CD14-positive monocyte (primary cell): Measurements from ENCODE around the gene ZNF524. TPM values are rescaled to one million over a fixed set of nuclear protein-coding genes. Genes with fewer than 3 reads are reported as not detected.

Source experiments
- DNase-seq, 3 donors: peaks; one replicate each; pipeline ENCODE4 v3.0.0-alpha.2; 2011 to 2022
- H2AFZ ChIP-seq: 2 replicates; pipeline ENCODE4 v1.6.0; 2012; ENCODE audit warnings: mild to moderate bottlenecking, low read depth, low read length, inconsistent platforms; ENCODE audit not compliant: insufficient read depth, poor library complexity, severe bottlenecking
- H3K27ac ChIP-seq, 2 donors: 1 replicate in 1 of 2; 2 replicates in 1 of 2; pipeline ENCODE4 v1.5.1; 2012 to 2013; ENCODE audit warnings: low read length in 2 of 2, control low read depth in 1 of 2, inconsistent platforms in 1 of 2, low read depth in 1 of 2, mild to moderate bottlenecking in 1 of 2
- H3K27me3 ChIP-seq, 2 donors: one replicate each; pipeline versions ENCODE4 v1.6.0 to v1.6.1; 2011 to 2013; ENCODE audit warnings: low read length in 2 of 2; ENCODE audit not compliant: control insufficient read depth in 2 of 2, insufficient read depth in 2 of 2
- H3K36me3 ChIP-seq, 2 donors: replicated peaks in 1 of 2; 1 replicate in 1 of 2; 2 replicates in 1 of 2; pipeline versions ENCODE4 v1.5.1 to v1.6.1; 2012 to 2013; ENCODE audit warnings: low read length in 2 of 2, control low read depth in 1 of 2, inconsistent platforms in 1 of 2, mild to moderate bottlenecking in 1 of 2; ENCODE audit not compliant: insufficient read depth in 2 of 2, control insufficient read depth in 1 of 2
- H3K4me1 ChIP-seq, 2 donors: 1 replicate in 1 of 2; 2 replicates in 1 of 2; pipeline versions ENCODE4 v1.5.1 to v1.6.1; 2012 to 2013; ENCODE audit warnings: low read length in 2 of 2, control low read depth in 1 of 2, inconsistent platforms in 1 of 2, mild to moderate bottlenecking in 1 of 2, moderate library complexity in 1 of 2; ENCODE audit not compliant: insufficient read depth in 2 of 2, control insufficient read depth in 1 of 2
- H3K4me2 ChIP-seq: replicated peaks from 2 replicates; pipeline ENCODE3; 2012; ENCODE audit warnings: low read length, moderate library complexity, mild to moderate bottlenecking; ENCODE audit not compliant: poor library complexity, severe bottlenecking; ENCODE audit errors: extremely low read depth
- H3K4me3 ChIP-seq, 3 experiments: fragments of 200-600 bp in 1 of 3; sonication (generic) in 1 of 3; replicated peaks in 1 of 3; 1 replicate in 2 of 3; 2 replicates in 1 of 3; pipeline ENCODE4 v1.5.1; 2011 to 2013; ENCODE audit warnings: low read length in 3 of 3, mild to moderate bottlenecking in 3 of 3, control low read depth in 2 of 3, low read depth in 2 of 3, inconsistent platforms in 1 of 3, moderate library complexity in 1 of 3
- H3K79me2 ChIP-seq: 2 replicates; pipeline ENCODE4 v1.6.0; 2012; ENCODE audit warnings: mild to moderate bottlenecking, control low read depth, inconsistent platforms, low read length, moderate library complexity; ENCODE audit not compliant: insufficient read depth
- H3K9ac ChIP-seq: 2 replicates; pipeline ENCODE4 v1.6.0; 2017; ENCODE audit warnings: low read length, mild to moderate bottlenecking; ENCODE audit not compliant: insufficient read depth, poor library complexity, severe bottlenecking
- H3K9me3 ChIP-seq, 2 donors: replicated peaks in 1 of 2; 1 replicate in 1 of 2; 2 replicates in 1 of 2; pipeline versions ENCODE4 v1.5.1 to v1.6.1; 2012 to 2013; ENCODE audit warnings: low read length in 2 of 2, control low read depth in 1 of 2; ENCODE audit not compliant: control insufficient read depth in 1 of 2, insufficient read depth in 1 of 2
- H4K20me1 ChIP-seq: 2 replicates; pipeline ENCODE4 v1.6.0; 2012; ENCODE audit warnings: mild to moderate bottlenecking, low read length, control low read depth, moderate library complexity; ENCODE audit not compliant: insufficient read depth
- H3K27ac Mint-ChIP-seq, 7 donors: one replicate each; pipeline ENCODE4 v1.8.0; 2020; ENCODE audit warnings: mild to moderate bottlenecking in 7 of 7, mixed read lengths in 7 of 7, moderate library complexity in 6 of 7, inconsistent platforms in 2 of 7
- H3K27me3 Mint-ChIP-seq, 3 donors: one replicate each; pipeline ENCODE4 v1.8.0; 2021 to 2022; ENCODE audit warnings: low read depth in 3 of 3, mild to moderate bottlenecking in 3 of 3, mixed read lengths in 3 of 3, moderate library complexity in 3 of 3, inconsistent platforms in 1 of 3
- H3K36me3 Mint-ChIP-seq, 2 donors: one replicate each; pipeline ENCODE4 v1.8.0; 2020; ENCODE audit warnings: mixed read lengths in 2 of 2, inconsistent platforms in 1 of 2, mild to moderate bottlenecking in 1 of 2
- H3K4me1 Mint-ChIP-seq: one replicate; pipeline ENCODE4 v1.8.0; 2020; ENCODE audit warnings: mild to moderate bottlenecking, mixed read lengths
- H3K4me3 Mint-ChIP-seq, 2 donors: one replicate each; pipeline ENCODE4 v1.8.0; 2020; ENCODE audit warnings: mild to moderate bottlenecking in 2 of 2, mixed read lengths in 2 of 2, moderate library complexity in 1 of 2
- H3K9me3 Mint-ChIP-seq, 7 donors: one replicate each; pipeline ENCODE4 v1.8.0; 2020 to 2022; ENCODE audit warnings: mixed read lengths in 7 of 7, mild to moderate bottlenecking in 6 of 7, moderate library complexity in 6 of 7, inconsistent platforms in 2 of 7
- CTCF ChIP-seq: fragments of 200-600 bp; IDR thresholded peaks from one replicate; pipeline ENCODE4 v1.8.0; 2022; ENCODE audit warnings: antibody characterized with exemption, mild to moderate bottlenecking
- WGBS: methylation state at CpG from one replicate; pipeline ENCODE4 v1.1.5; 2013; ENCODE audit warnings: missing lambda C conversion rate; ENCODE audit not compliant: insufficient coverage; 5-methylcytosine and 5-hydroxymethylcytosine counted together
- intact Hi-C, 2 donors: fragments of 100-400 bp; cut with micrococcal nuclease; formaldehyde crosslinking; loops; one replicate each; pipeline versions ENCODE4 v1.15.0 to v1.15.1; 2023
- polyA plus RNA-seq, 3 donors: library from polyadenylated mRNA; depleted of rRNA in 1 of 3; unstranded in 2 of 3; stranded (reverse) in 1 of 3; fragments of 300-500 nt in 2 of 3; fragments of >200 nt in 1 of 3; fragmentation: Illumina TruSeq in 2 of 3; gene quantifications; 1 replicate in 2 of 3; 2 replicates in 1 of 3; pipeline ENCODE4 v1.2.3, GENCODE V29; 2012 to 2021

Gene ZNF524
- polyA plus RNA-seq, 3 donors, result 27.9 to 45.7 (median 41.8) TPM

GRCh38 chr19:55554302-55554701, 45.8 kb upstream of the ZNF524 start:
- no peaks in the 10 kb centered on the region for H3K9me3 ChIP-seq
- TF ChIP-seq CTCF, result no peak
- H3K27ac Mint-ChIP-seq, result peak overlapping the region in 1 of 7 donors; percentile 2
- DNase-seq, result no peak
- intact Hi-C loops, result no loop called here
- H3K4me3 Mint-ChIP-seq, result no peak overlapping the region
- H3K9ac ChIP-seq, result no peak overlapping the region
- no peaks in the 10 kb centered on the region for H4K20me1 ChIP-seq
- H3K27me3 ChIP-seq, result no peaks in the 10 kb centered on the region
- H3K4me2 ChIP-seq, result no peak overlapping the region
- no peaks in the 10 kb centered on the region for H3K9me3 Mint-ChIP-seq
- no peak overlapping the region for H3K4me3 ChIP-seq
- H3K27ac ChIP-seq, result no peak overlapping the region
- no peak overlapping the region for H2AFZ ChIP-seq
- peaks cover 3 to 9% (median 7%) of the 10 kb centered on the region in 3 donors for H3K27me3 Mint-ChIP-seq
- H3K36me3 Mint-ChIP-seq, result no peaks in the 10 kb centered on the region
- no peaks in the 10 kb centered on the region for H3K36me3 ChIP-seq
- H3K4me1 Mint-ChIP-seq, result peaks cover 2% of the 10 kb centered on the region
- 100% methylated on average over 3 of the region's 9 CpGs for WGBS
- H3K4me1 ChIP-seq, result no peaks in the 10 kb centered on the region
- H3K79me2 ChIP-seq, result no peaks in the 10 kb centered on the region

- intact Hi-C loops, result no loop called here
- Histone ChIP-seq H3K36me3 (no peaks in the 10 kb centered on the region), H3K9ac (no peak overlapping the region), H2AFZ (no peak overlapping the region), H3K4me3 (no peak overlapping the region), H4K20me1 (no peaks in the 10 kb centered on the region), H3K79me2 (no peaks in the 10 kb centered on the region), H3K4me1 (no peaks in the 10 kb centered on the region), H3K27me3 (no peaks in the 10 kb centered on the region), H3K27ac (no peak overlapping the region), H3K4me2 (no peak overlapping the region), H3K9me3 (no peaks in the 10 kb centered on the region)
- no peak overlapping the region for H3K27ac Mint-ChIP-seq
- peaks cover 4 to 9% (median 7%) of the 10 kb centered on the region in 3 donors for H3K27me3 Mint-ChIP-seq
- H3K4me3 Mint-ChIP-seq, result no peak overlapping the region
- H3K4me1 Mint-ChIP-seq, result peaks cover 2% of the 10 kb centered on the region
- TF ChIP-seq CTCF, result no peak
- 97% methylated on average over 6 of the region's 8 CpGs for WGBS
- no peaks in the 10 kb centered on the region for H3K9me3 Mint-ChIP-seq
- H3K36me3 Mint-ChIP-seq, result no peaks in the 10 kb centered on the region
- no peak for DNase-seq
Measured at GRCh38 chr19:55554741-55555152, 45.3 kb upstream of the ZNF524 start.
